ENCODE results near the gene CNTNAP2. TPM values are rescaled to one million over a fixed set of nuclear protein-coding genes. Genes with fewer than 3 reads are reported as not detected.

CNTNAP2 gene
- total and polyA plus RNA-seq, 2 of the 4 experiments (the other 2 are of a cell fraction), result not detected

GRCh38 chr7:148385009-148385682 lies 2268.5 kb downstream of the CNTNAP2 start:
- Histone ChIP-seq H2AK5ac (ENCODE audit: low read depth, low read length) (no peak overlapping the region), H3K27me3 (ENCODE audit: control insufficient read depth, insufficient read depth, low read length) (no peaks in the 10 kb centered on the region), H2BK20ac (ENCODE audit: low read depth, low read length) (no peak overlapping the region), H3K36me3 (ENCODE audit: control insufficient read depth, insufficient read depth, low read length) (no peaks in the 10 kb centered on the region), H4K91ac (ENCODE audit: insufficient read depth, low read depth, low read length) (no peak overlapping the region), H3K4me2 (ENCODE audit: low read depth, low read length) (no peak overlapping the region), H2BK120ac (ENCODE audit: low read depth, low read length) (no peak overlapping the region), H3K9me1 (ENCODE audit: insufficient read depth, low read length) (no peaks in the 10 kb centered on the region), H3K27ac (ENCODE audit: insufficient read depth, low read length) (no peak overlapping the region), H3K4ac (ENCODE audit: low read depth, low read length) (no peak overlapping the region), H3K23ac (ENCODE audit: low read depth, low read length) (no peak overlapping the region), H4K8ac (ENCODE audit: low read depth in 2 of 2, low read length in 2 of 2) (no peak overlapping the region), H2BK15ac (ENCODE audit: low read depth, low read length) (no peak overlapping the region), H3K56ac (ENCODE audit: extremely low read depth, insufficient read depth, low read length) (no peak overlapping the region), H3K79me1 (ENCODE audit: low read depth in 1 of 2, low read length in 2 of 2) (no peaks in the 10 kb centered on the region), H3K9me3 (ENCODE audit: control insufficient read depth, insufficient read depth, low read length) (peaks cover 22% of the 10 kb centered on the region), H2BK5ac (ENCODE audit: low read depth, low read length, poor library complexity, severe bottlenecking) (no peak overlapping the region), H3K14ac (replicated peaks; ENCODE audit: low read depth, low read length) (no peak overlapping the region), H3K4me1 (ENCODE audit: control insufficient read depth, insufficient read depth, low read length) (no peaks in the 10 kb centered on the region), H3K18ac (ENCODE audit: low read depth, low read length) (no peak overlapping the region), H2AK9ac (replicated peaks; ENCODE audit: low read depth, low read length, poor library complexity) (no peak overlapping the region), H3K4me3 (ENCODE audit: insufficient read depth, low read depth, low read length) (no peak overlapping the region), H4K5ac (ENCODE audit: low read depth, low read length) (no peak overlapping the region), H3K9ac (ENCODE audit: low read depth, low read length) (no peak overlapping the region), H2AFZ (replicated peaks; ENCODE audit: low read length, poor library complexity) (no peak overlapping the region), H4K20me1 (ENCODE audit: insufficient read depth, low read length) (no peaks in the 10 kb centered on the region)
- intact Hi-C loops (cut with micrococcal nuclease), result no loop called here
- no peak for DNase-seq
- ChIA-PET CTCF (no interaction called here), POLR2A (ENCODE audit: unreplicated experiment) (no interaction called here)
- BruUV-seq (replicated peaks), result no TSS peak
- dilution Hi-C loops (cut with HindIII; ENCODE audit: low sequenced_read_pairs, unreplicated experiment), result no loop called here
- no peak for ATAC-seq (ENCODE audit: low read depth)
- in situ Hi-C loops (cut with MboI; ENCODE audit: low sequenced_read_pairs), result no loop called here
- WGBS, 2 experiments (ENCODE audit: extremely low coverage in 2 of 2, insufficient read length in 1 of 2), result 61% methylated on average over 3 of the region's 10 CpGs; no CpG with 5 or more reads in 1 of the 2 experiments
- TF ChIP-seq CTCF (conservative IDR thresholded peaks at IDR 0.05; ENCODE audit: low read depth, low read length) (no peak), USF2 (IDR thresholded peaks at IDR 0.05; ENCODE audit: low read depth, low read length) (no peak), RCOR1 (IDR thresholded peaks at IDR 0.05; ENCODE audit: insufficient replicate concordance, low read length) (no peak), SMC3 (IDR thresholded peaks at IDR 0.05; ENCODE audit: low read depth, low read length) (no peak), NFE2L2 (IDR thresholded peaks at IDR 0.05; ENCODE audit: low read depth, low read length) (no peak), FOS (IDR thresholded peaks at IDR 0.05; ENCODE audit: low read depth, low read length) (no peak), CEBPB (IDR thresholded peaks at IDR 0.05; ENCODE audit: low read depth, low read length) (no peak), POLR2A (IDR thresholded peaks at IDR 0.05; ENCODE audit: low read depth, low read length) (no peak), CHD1 (IDR thresholded peaks at IDR 0.05; ENCODE audit: low read depth, low read length) (no peak), ELK1 (IDR thresholded peaks at IDR 0.05; ENCODE audit: borderline replicate concordance, low read depth, low read length) (no peak), RAD21 (IDR thresholded peaks at IDR 0.05; ENCODE audit: low read length) (no peak), RFX5 (IDR thresholded peaks at IDR 0.05; ENCODE audit: low read depth, low read length) (no peak), MXI1 (IDR thresholded peaks at IDR 0.05; ENCODE audit: borderline replicate concordance, low read depth, low read length) (no peak), MAFK (IDR thresholded peaks at IDR 0.05; ENCODE audit: low read depth, low read length) (no peak), MAZ (IDR thresholded peaks at IDR 0.05; ENCODE audit: borderline replicate concordance, low read depth, low read length) (no peak), BHLHE40 (IDR thresholded peaks at IDR 0.05; ENCODE audit: low read depth, low read length) (no peak)
